NT2/D1 (cell line): ENCODE results near the gene TNS1.

Experiments
- SUZ12 ChIP-seq: IDR thresholded peaks from 2 replicates; pipeline ENCODE4 v1.6.1; 2011; ENCODE audit not compliant: insufficient read length, insufficient read depth; ENCODE audit errors: extremely low read depth
- YY1 ChIP-seq: IDR thresholded peaks from 2 replicates; pipeline ENCODE4 v1.6.1; 2011; ENCODE audit not compliant: insufficient read length, insufficient read depth
- ZNF274 ChIP-seq: IDR thresholded peaks from 2 replicates; pipeline ENCODE4 v1.6.1; 2011; ENCODE audit warnings: mild to moderate bottlenecking, low read depth, low read length

GRCh38 chr2:217930761-217931563 lies 71.8 kb downstream of the TNS1 start:
- no peak for TF ChIP-seq ZNF274
- no peak for TF ChIP-seq YY1
- TF ChIP-seq SUZ12 = no peak
